ENCODE results near the gene PFKFB1. TPM values are rescaled to one million over a fixed set of nuclear protein-coding genes. Genes with fewer than 3 reads are reported as not detected.

PFKFB1 gene
- total and polyA plus RNA-seq, 2 donors = 0.19 to 0.41 TPM

- Histone ChIP-seq H3K27me3 (ENCODE audit: control insufficient read depth in 2 of 2, insufficient read depth in 1 of 2, low read length in 1 of 2) (no peaks in the 10 kb centered on the region), H3K4me1 (ENCODE audit: control insufficient read depth in 2 of 2, insufficient read depth in 2 of 2, low read length in 2 of 2) (no peaks in the 10 kb centered on the region), H3K36me3 (ENCODE audit: control insufficient read depth in 2 of 2, insufficient read depth in 2 of 2, low read length in 1 of 2) (peaks cover 4 to 15% of the 10 kb centered on the region in 2 donors), H3K9me3 (ENCODE audit: control insufficient read depth in 2 of 2, insufficient read depth in 1 of 2, low read length in 1 of 2) (no peaks in the 10 kb centered on the region), H3K27ac (ENCODE audit: low read depth in 1 of 2, low read length in 1 of 2) (no peak overlapping the region), H3K4me3 (ENCODE audit: low read length in 2 of 2) (no peak overlapping the region)
- DNase-seq (ENCODE audit: low read depth in 6 of 9, low spot score in 9 of 9) = no peak
- 96% methylated on average over 6 of the region's 6 CpGs for WGBS
Measured at GRCh38 chrX:54934058-54934457, 59.9 kb downstream of the PFKFB1 start.

DNA sequence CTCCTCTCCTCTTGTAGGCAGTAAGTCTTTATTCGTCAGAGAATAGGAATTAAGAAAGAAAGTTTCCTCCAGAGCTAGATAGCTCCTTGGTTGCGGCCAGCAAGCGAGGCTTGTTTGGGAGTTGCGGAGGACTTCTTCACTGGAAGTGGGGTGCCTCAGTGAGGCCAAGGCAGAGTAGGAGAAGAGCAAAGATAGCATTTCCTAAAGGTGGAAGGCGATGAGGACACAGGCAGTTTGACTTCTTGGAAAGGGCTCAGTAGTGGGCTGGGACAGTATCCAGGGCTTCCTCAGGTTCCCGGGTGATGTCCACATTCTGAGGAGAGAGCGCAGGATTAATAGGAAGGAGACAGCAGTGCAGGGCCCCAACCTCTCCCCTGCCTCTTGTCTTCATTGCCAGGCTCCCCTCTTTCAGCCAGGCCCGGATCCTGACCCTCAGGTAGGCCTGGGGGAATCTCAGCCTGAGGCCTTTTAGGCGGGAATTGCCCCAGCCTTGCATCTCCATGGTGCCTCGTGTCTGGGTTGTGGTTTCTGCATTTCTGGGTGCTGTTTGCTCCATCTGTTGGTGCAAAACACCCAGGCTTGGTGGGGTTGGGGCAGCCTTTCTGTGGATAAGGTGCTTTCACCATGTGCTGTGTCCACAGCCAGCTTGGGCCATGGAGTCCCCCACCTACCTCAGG is 60.7 kb downstream of the PFKFB1 start:
- DNase-seq (ENCODE audit: low read depth in 6 of 9, low spot score in 9 of 9) = no peak
- no peak overlapping the region for H3K4me3 ChIP-seq (ENCODE audit: low read length in 2 of 2)
- H3K9me3 ChIP-seq (ENCODE audit: control insufficient read depth in 2 of 2, insufficient read depth in 1 of 2, low read length in 1 of 2) = no peaks in the 10 kb centered on the region
- H3K27me3 ChIP-seq (ENCODE audit: control insufficient read depth in 2 of 2, insufficient read depth in 1 of 2, low read length in 1 of 2) = no peaks in the 10 kb centered on the region
- no peaks in the 10 kb centered on the region for H3K4me1 ChIP-seq (ENCODE audit: control insufficient read depth in 2 of 2, insufficient read depth in 2 of 2, low read length in 2 of 2)
- 97% methylated on average over 10 of the region's 10 CpGs for WGBS
- H3K36me3 ChIP-seq (ENCODE audit: control insufficient read depth in 2 of 2, insufficient read depth in 2 of 2, low read length in 1 of 2) = peaks cover 4 to 19% of the 10 kb centered on the region in 2 donors
- no peak overlapping the region for H3K27ac ChIP-seq (ENCODE audit: low read depth in 1 of 2, low read length in 1 of 2)

- H3K36me3 ChIP-seq (ENCODE audit: control insufficient read depth in 2 of 2, insufficient read depth in 2 of 2, low read length in 1 of 2) = peaks cover 5 to 22% of the 10 kb centered on the region in 2 donors
- DNase-seq (ENCODE audit: low read depth in 6 of 9, low spot score in 9 of 9) = no peak
- H3K4me3 ChIP-seq (ENCODE audit: low read length in 2 of 2) = no peak overlapping the region
- H3K27ac ChIP-seq (ENCODE audit: low read depth in 1 of 2, low read length in 1 of 2) = no peak overlapping the region
- H3K27me3 ChIP-seq (ENCODE audit: control insufficient read depth in 2 of 2, insufficient read depth in 1 of 2, low read length in 1 of 2) = no peaks in the 10 kb centered on the region
- no peaks in the 10 kb centered on the region for H3K9me3 ChIP-seq (ENCODE audit: control insufficient read depth in 2 of 2, insufficient read depth in 1 of 2, low read length in 1 of 2)
- 94% methylated on average over 2 of the region's 2 CpGs for WGBS
- H3K4me1 ChIP-seq (ENCODE audit: control insufficient read depth in 2 of 2, insufficient read depth in 2 of 2, low read length in 2 of 2) = no peaks in the 10 kb centered on the region
Measured at GRCh38 chrX:54931107-54931506, 62.9 kb downstream of the PFKFB1 start.

- peaks cover 7 to 22% of the 10 kb centered on the region in 2 donors for H3K36me3 ChIP-seq (ENCODE audit: control insufficient read depth in 2 of 2, insufficient read depth in 2 of 2, low read length in 1 of 2)
- H3K27ac ChIP-seq (ENCODE audit: low read depth in 1 of 2, low read length in 1 of 2) = no peak overlapping the region
- H3K4me1 ChIP-seq (ENCODE audit: control insufficient read depth in 2 of 2, insufficient read depth in 2 of 2, low read length in 2 of 2) = no peaks in the 10 kb centered on the region
- no peaks in the 10 kb centered on the region for H3K9me3 ChIP-seq (ENCODE audit: control insufficient read depth in 2 of 2, insufficient read depth in 1 of 2, low read length in 1 of 2)
- H3K4me3 ChIP-seq (ENCODE audit: low read length in 2 of 2) = no peak overlapping the region
- 99% methylated on average over 17 of the region's 17 CpGs for WGBS
- no peak for DNase-seq (ENCODE audit: low read depth in 6 of 9, low spot score in 9 of 9)
- H3K27me3 ChIP-seq (ENCODE audit: control insufficient read depth in 2 of 2, insufficient read depth in 1 of 2, low read length in 1 of 2) = no peaks in the 10 kb centered on the region
Measured at GRCh38 chrX:54930291-54931049, 63.5 kb downstream of the PFKFB1 start.

DNA sequence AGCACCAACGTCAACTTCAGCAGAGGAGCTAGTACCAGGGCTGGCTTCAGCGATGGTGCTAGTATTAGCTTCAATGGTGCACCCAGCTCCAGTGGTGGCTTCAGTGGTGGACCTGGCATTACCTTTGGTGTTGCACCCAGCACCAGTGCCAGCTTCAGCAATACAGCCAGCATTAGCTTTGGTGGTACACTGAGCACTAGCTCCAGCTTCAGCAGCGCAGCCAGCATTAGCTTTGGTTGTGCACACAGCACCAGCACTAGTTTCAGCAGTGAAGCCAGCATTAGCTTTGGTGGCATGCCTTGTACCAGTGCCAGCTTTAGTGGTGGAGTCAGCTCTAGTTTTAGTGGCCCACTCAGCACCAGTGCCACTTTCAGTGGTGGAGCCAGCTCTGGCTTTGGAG is 65.1 kb downstream of the PFKFB1 start:
- H3K27me3 ChIP-seq (ENCODE audit: control insufficient read depth in 2 of 2, insufficient read depth in 1 of 2, low read length in 1 of 2) = no peaks in the 10 kb centered on the region
- WGBS = 100% methylated on average over 3 of the region's 3 CpGs
- no peak overlapping the region for H3K27ac ChIP-seq (ENCODE audit: low read depth in 1 of 2, low read length in 1 of 2)
- H3K9me3 ChIP-seq (ENCODE audit: control insufficient read depth in 2 of 2, insufficient read depth in 1 of 2, low read length in 1 of 2) = no peaks in the 10 kb centered on the region
- H3K4me3 ChIP-seq (ENCODE audit: low read length in 2 of 2) = no peak overlapping the region
- peaks cover 17 to 28% of the 10 kb centered on the region in 2 donors for H3K36me3 ChIP-seq (ENCODE audit: control insufficient read depth in 2 of 2, insufficient read depth in 2 of 2, low read length in 1 of 2)
- H3K4me1 ChIP-seq (ENCODE audit: control insufficient read depth in 2 of 2, insufficient read depth in 2 of 2, low read length in 2 of 2) = no peaks in the 10 kb centered on the region
- no peak for DNase-seq (ENCODE audit: low read depth in 6 of 9, low spot score in 9 of 9)

DNA sequence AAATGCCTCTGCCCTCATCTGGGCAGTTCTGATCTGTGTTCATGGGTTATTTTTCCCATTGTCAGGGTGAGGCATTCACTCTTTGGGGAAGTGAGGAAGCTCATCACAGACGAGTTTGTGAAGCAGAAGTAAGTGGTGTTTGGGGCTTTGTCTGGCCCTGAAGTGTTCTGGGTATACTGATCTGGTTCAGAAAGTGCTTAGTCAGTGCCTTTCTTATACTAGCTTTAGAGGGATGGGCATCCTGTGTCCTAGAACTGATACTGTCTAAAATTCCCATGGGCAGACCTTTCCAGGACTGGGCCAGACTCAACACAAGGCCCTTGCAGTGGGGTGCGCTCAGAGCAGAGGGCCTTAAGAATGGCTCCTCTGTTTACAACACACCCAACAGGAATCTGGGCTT is 67.0 kb downstream of the PFKFB1 start:
- no peaks in the 10 kb centered on the region for H3K9me3 ChIP-seq (ENCODE audit: control insufficient read depth in 2 of 2, insufficient read depth in 1 of 2, low read length in 1 of 2)
- H3K4me1 ChIP-seq (ENCODE audit: control insufficient read depth in 2 of 2, insufficient read depth in 2 of 2, low read length in 2 of 2) = peaks cover 0 to 3% of the 10 kb centered on the region in 2 donors
- no peak overlapping the region for H3K4me3 ChIP-seq (ENCODE audit: low read length in 2 of 2)
- H3K27me3 ChIP-seq (ENCODE audit: control insufficient read depth in 2 of 2, insufficient read depth in 1 of 2, low read length in 1 of 2) = no peaks in the 10 kb centered on the region
- no peak overlapping the region for H3K27ac ChIP-seq (ENCODE audit: low read depth in 1 of 2, low read length in 1 of 2)
- no peak for DNase-seq (ENCODE audit: low read depth in 6 of 9, low spot score in 9 of 9)
- WGBS = 85% methylated on average over 2 of the region's 2 CpGs
- H3K36me3 ChIP-seq (ENCODE audit: control insufficient read depth in 2 of 2, insufficient read depth in 2 of 2, low read length in 1 of 2) = peaks cover 17 to 28% of the 10 kb centered on the region in 2 donors

DNA sequence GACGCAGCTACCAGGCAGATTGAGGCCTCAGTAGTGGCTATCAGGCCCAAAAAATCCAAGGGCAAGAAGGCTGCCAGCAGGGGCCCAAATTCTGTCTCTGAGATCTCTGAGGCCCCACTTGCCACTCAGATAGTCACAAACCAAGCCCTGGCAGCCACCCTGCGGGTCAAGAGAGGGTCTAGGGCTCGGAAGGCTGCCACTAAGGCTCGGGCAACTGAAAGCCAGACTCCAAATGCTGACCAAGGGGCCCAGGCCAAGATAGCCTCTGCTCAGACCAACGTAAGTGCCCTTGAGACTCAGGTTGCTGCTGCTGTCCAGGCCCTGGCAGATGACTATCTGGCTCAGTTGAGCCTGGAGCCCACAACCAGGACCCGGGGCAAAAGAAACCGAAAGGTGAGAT is 70.6 kb downstream of the PFKFB1 start:
- 98% methylated on average over 7 of the region's 7 CpGs for WGBS
- no peaks in the 10 kb centered on the region for H3K9me3 ChIP-seq (ENCODE audit: control insufficient read depth in 2 of 2, insufficient read depth in 1 of 2, low read length in 1 of 2)
- H3K4me3 ChIP-seq (ENCODE audit: low read length in 2 of 2) = no peak overlapping the region
- peaks cover 0 to 4% of the 10 kb centered on the region in 2 donors for H3K4me1 ChIP-seq (ENCODE audit: control insufficient read depth in 2 of 2, insufficient read depth in 2 of 2, low read length in 2 of 2)
- H3K27ac ChIP-seq (ENCODE audit: low read depth in 1 of 2, low read length in 1 of 2) = no peak overlapping the region
- DNase-seq (ENCODE audit: low read depth in 6 of 9, low spot score in 9 of 9) = no peak
- peaks cover 9 to 14% of the 10 kb centered on the region in 2 donors for H3K36me3 ChIP-seq (ENCODE audit: control insufficient read depth in 2 of 2, insufficient read depth in 2 of 2, low read length in 1 of 2)
- H3K27me3 ChIP-seq (ENCODE audit: control insufficient read depth in 2 of 2, insufficient read depth in 1 of 2, low read length in 1 of 2) = no peaks in the 10 kb centered on the region

- H3K27me3 ChIP-seq (ENCODE audit: control insufficient read depth in 2 of 2, insufficient read depth in 1 of 2, low read length in 1 of 2) = no peaks in the 10 kb centered on the region
- no peak overlapping the region for H3K4me3 ChIP-seq (ENCODE audit: low read length in 2 of 2)
- 100% methylated on average over 3 of the region's 3 CpGs for WGBS
- H3K27ac ChIP-seq (ENCODE audit: low read depth in 1 of 2, low read length in 1 of 2) = no peak overlapping the region
- no peaks in the 10 kb centered on the region for H3K9me3 ChIP-seq (ENCODE audit: control insufficient read depth in 2 of 2, insufficient read depth in 1 of 2, low read length in 1 of 2)
- no peak for DNase-seq (ENCODE audit: low read depth in 6 of 9, low spot score in 9 of 9)
- peaks cover 0 to 4% of the 10 kb centered on the region in 2 donors for H3K4me1 ChIP-seq (ENCODE audit: control insufficient read depth in 2 of 2, insufficient read depth in 2 of 2, low read length in 2 of 2)
- H3K36me3 ChIP-seq (ENCODE audit: control insufficient read depth in 2 of 2, insufficient read depth in 2 of 2, low read length in 1 of 2) = peaks cover 9 to 14% of the 10 kb centered on the region in 2 donors
Measured at GRCh38 chrX:54922547-54922946, 71.4 kb downstream of the PFKFB1 start.

GRCh38 chrX:54921427-54922021 is 72.5 kb downstream of the PFKFB1 start:
- Histone ChIP-seq H3K9me3 (ENCODE audit: control insufficient read depth in 2 of 2, insufficient read depth in 1 of 2, low read length in 1 of 2) (no peaks in the 10 kb centered on the region), H3K27ac (ENCODE audit: low read depth in 1 of 2, low read length in 1 of 2) (peak overlapping the region in 1 of 2 donors; percentile 63), H3K4me1 (ENCODE audit: control insufficient read depth in 2 of 2, insufficient read depth in 2 of 2, low read length in 2 of 2) (peaks cover 0 to 4% of the 10 kb centered on the region in 2 donors), H3K4me3 (ENCODE audit: low read length in 2 of 2) (peak overlapping the region; percentile 55 to 64), H3K36me3 (ENCODE audit: control insufficient read depth in 2 of 2, insufficient read depth in 2 of 2, low read length in 1 of 2) (peaks cover 6 to 12% of the 10 kb centered on the region in 2 donors), H3K27me3 (ENCODE audit: control insufficient read depth in 2 of 2, insufficient read depth in 1 of 2, low read length in 1 of 2) (no peaks in the 10 kb centered on the region)
- under 1% methylated on average over 29 of the region's 29 CpGs for WGBS
- DNase-seq (ENCODE audit: low read depth in 6 of 9, low spot score in 9 of 9) = peak; percentile 33 to 76 (median 61)
